Muscle layer of duodenum (tissue), 2 donors: Measurements from ENCODE around the gene THBS4.

Experiments used
- H3K27ac ChIP-seq: one replicate; pipeline ENCODE4 v1.7.0; 2013; ENCODE audit warnings: mild to moderate bottlenecking, low read length
- H3K27me3 ChIP-seq: one replicate; pipeline ENCODE4 v1.7.0; 2013; ENCODE audit warnings: low read depth, mild to moderate bottlenecking, control low read depth, low read length
- H3K36me3 ChIP-seq, 2 donors: one replicate each; pipeline ENCODE4 v1.7.0; 2013; ENCODE audit warnings: low read length in 2 of 2, control low read depth in 1 of 2, mild to moderate bottlenecking in 1 of 2; ENCODE audit not compliant: insufficient read depth in 2 of 2, control insufficient read depth in 1 of 2
- H3K4me1 ChIP-seq, 2 donors: one replicate each; pipeline ENCODE4 v1.7.0; 2013; ENCODE audit warnings: low read length in 2 of 2, mild to moderate bottlenecking in 2 of 2, control low read depth in 1 of 2, moderate library complexity in 1 of 2; ENCODE audit not compliant: insufficient read depth in 2 of 2, control insufficient read depth in 1 of 2
- H3K4me3 ChIP-seq, 2 donors: one replicate each; pipeline ENCODE4 v1.7.0; 2013; ENCODE audit warnings: low read length in 2 of 2, low read depth in 1 of 2, mild to moderate bottlenecking in 1 of 2
- H3K9me3 ChIP-seq, 2 donors: one replicate each; pipeline ENCODE4 v1.7.0; 2013; ENCODE audit warnings: low read length in 2 of 2, control low read depth in 1 of 2, mild to moderate bottlenecking in 1 of 2; ENCODE audit not compliant: control insufficient read depth in 1 of 2
- donor health status: healthy.

THBS4 gene

DNA sequence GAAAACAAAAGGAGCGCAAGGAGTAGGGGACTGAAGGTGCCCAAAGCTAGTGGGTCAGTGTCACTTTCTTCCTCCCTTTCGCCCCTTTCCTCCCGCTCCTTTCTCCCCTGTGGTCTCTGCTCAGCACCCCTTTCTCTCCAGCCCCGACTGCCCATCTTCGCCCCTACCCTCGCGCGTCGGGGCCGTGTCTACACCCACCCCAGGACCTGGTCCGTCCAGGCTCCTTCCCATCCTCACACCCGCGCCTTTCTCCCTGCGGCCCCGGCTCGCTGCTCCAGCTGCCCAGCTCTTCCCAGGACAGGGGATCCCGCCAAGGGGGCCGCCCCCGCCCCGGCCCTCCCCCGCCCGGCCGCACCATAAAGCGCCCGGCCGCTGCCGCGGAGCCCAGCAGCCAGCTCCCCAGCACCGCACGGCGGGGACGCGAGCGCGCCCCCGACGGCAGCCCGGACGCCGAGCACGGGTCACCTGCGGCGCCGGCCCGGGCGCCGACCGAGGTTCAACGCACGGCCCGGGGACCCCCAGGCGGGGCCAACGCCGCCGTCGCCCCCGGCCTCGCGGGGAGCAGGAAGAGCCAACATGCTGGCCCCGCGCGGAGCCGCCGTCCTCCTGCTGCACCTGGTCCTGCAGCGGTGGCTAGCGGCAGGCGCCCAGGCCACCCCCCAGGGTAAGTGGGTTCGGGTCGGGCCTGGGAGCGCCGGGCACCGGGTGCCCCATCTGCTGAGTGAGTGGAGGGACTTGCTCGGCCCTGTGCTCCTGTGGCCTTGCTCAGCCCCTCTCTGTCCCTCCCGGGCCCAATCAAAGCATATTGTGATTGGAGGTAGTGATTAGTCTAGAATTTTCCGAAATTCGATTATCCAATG lies at the start of gene THBS4:
Gene THBS4, plus strand, starts transcription at position 387 of the 860 bp plus-strand sequence. Its CDS starts 190 bp downstream, at position 577.
- Histone ChIP-seq H3K4me3 (peak within 1 kb of the TSS; percentile 37 to 51), H3K9me3 (no peaks in the 10 kb centered on the region), H3K36me3 (no peaks in the 10 kb centered on the region), H3K4me1 (no peaks in the 10 kb centered on the region), H3K27ac (no peak within 1 kb of the TSS), H3K27me3 (peaks cover 35% of the 10 kb centered on the region)

DNA sequence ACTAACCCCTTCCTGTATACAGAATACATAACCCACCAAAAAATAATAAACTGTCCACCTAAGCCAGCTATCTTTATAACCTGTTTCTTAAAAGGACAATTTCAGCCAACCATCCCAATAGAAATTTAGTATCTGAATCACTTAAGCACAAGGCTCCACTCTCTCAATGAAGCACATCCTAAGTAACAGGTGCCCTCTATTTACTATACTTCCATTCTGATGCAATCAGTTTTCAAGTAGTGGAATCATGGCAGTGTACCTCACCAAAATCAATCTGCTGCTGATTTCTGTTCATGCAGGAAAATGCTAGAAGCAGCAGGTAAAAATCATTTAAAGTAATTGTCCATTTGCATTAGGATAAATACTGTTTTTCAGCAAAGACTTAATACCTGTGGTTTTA lies 48.9 kb upstream of the THBS4 start:
- Histone ChIP-seq H3K36me3 (peaks cover 37 to 40% of the 10 kb centered on the region in 2 donors), H3K4me3 (no peak overlapping the region), H3K27me3 (no peaks in the 10 kb centered on the region), H3K4me1 (peaks cover 0 to 12% of the 10 kb centered on the region in 2 donors), H3K9me3 (no peaks in the 10 kb centered on the region), H3K27ac (no peak overlapping the region)

DNA sequence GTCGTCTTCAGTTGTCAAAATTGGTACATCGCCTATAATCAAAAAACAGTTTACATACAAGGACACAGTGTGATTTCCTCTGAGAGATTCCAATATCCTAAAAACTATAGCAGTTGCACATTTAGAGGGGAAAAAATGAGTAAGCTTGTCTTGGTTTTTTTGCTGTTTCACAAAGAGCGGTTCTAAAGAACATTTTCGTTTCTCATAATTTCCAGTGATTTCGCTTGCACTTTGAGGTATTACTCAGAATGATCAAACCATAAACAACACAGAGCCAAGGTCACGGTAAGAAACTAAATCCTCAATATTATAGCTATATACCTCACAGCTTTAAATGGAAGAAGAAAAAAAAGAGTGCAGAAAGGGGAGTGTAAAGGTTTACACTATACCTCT lies 44.9 kb upstream of the THBS4 start:
- no peak overlapping the region for H3K27ac ChIP-seq

DNA sequence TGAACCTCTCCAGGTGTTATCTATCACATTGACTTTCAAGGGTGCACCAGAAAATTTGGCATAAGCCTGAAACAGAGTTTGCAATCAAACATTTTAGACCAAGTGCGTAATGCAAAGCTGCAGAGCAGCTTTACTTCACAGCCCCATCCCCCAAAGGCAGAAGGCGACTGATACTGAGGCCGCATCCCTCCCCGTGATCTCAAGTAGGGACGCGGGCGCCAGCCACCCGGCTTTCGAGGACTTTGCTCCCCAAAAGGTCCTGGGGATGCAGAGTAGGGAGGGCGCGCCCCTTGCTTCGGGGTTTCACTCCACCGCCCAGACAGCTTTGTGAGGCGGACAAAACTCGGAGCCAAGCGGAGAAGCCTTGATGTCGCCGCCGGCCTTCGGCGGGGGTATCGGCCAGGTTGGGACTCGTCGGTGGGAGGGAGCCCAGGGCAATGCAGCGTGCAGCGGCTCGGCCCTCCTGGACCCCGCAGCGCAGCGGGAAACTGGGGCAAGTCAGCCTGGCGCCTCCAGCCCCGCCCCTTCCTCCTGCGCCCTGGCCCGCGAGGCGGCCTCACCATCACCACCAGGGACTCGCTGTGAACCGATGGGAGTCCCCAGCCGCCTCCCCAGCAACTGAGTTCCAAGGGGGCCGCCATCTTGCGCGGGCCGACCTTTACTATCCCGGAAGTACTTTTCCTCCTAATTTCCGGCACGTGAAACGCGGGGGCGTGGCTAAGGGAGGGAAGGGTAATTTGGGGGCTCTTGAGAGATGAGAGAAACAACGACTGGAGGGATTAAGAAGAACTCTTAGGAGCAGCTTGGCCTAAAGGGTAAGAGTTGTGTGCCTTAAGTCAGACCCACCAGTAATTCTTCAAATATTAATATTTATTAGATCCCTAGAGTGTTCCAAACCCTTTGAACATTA lies 44.3 kb upstream of the THBS4 start, which contains the start of gene MTX3:
Gene MTX3, minus strand, starts transcription at position 665 of the 910 bp plus-strand sequence. Its CDS starts 24 bp downstream, at position 641.
- H3K27ac ChIP-seq = peak within 1 kb of the TSS; percentile 53
- no peaks in the 10 kb centered on the region for H3K9me3 ChIP-seq
- H3K4me3 ChIP-seq = peak within 1 kb of the TSS; percentile 74 to 99
- H3K36me3 ChIP-seq = peaks cover 6 to 8% of the 10 kb centered on the region in 2 donors
- peaks cover 0 to 19% of the 10 kb centered on the region in 2 donors for H3K4me1 ChIP-seq
- H3K27me3 ChIP-seq = no peaks in the 10 kb centered on the region

More for the DNA sequence above, 44.9 kb upstream of the THBS4 start:
- peak overlapping the region; percentile 74 to 99 for H3K4me3 ChIP-seq
- H3K27me3 ChIP-seq = no peaks in the 10 kb centered on the region
- H3K9me3 ChIP-seq = no peaks in the 10 kb centered on the region
- peaks cover 0 to 19% of the 10 kb centered on the region in 2 donors for H3K4me1 ChIP-seq
- peaks cover 10 to 11% of the 10 kb centered on the region in 2 donors for H3K36me3 ChIP-seq

DNA sequence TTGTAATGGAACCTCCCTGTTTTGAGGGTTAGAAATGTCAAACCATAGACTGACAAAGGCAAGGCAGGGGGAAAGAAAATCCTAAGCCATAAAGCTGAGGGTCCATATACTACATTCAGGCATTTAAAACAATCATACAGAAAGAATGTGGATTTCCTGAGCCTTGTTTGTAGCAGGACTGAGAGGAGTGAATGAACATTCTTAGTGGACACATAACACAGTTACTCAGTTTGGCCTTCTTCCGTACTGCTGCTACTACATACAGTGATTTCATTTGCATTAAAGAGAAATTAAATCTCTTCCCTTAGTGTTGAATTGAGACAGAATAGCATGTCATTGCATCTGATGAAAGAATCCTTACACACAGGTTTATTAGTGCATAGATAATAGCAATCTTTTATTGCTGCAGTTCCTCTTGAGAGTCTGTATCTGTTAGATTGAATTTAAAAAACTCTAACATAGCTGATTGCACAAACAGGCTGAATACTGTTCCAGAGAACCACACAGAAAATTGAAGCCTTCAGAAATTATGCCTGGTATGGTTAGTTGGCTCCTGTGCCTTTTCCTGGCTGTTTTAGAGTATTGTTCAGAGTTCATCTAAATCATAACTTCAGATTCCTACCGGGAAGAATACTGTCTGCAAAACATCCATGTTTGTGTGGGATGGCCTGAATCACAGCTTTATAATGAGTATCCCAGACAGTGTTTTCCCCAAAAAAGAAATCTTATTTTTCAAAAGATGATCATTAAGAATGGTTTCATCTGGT lies 42.1 kb upstream of the THBS4 start:
- Histone ChIP-seq H3K4me3 (no peak overlapping the region), H3K36me3 (peaks cover 0 to 3% of the 10 kb centered on the region in 2 donors), H3K27ac (no peak overlapping the region), H3K27me3 (no peaks in the 10 kb centered on the region), H3K4me1 (peaks cover 0 to 19% of the 10 kb centered on the region in 2 donors), H3K9me3 (no peaks in the 10 kb centered on the region)

DNA sequence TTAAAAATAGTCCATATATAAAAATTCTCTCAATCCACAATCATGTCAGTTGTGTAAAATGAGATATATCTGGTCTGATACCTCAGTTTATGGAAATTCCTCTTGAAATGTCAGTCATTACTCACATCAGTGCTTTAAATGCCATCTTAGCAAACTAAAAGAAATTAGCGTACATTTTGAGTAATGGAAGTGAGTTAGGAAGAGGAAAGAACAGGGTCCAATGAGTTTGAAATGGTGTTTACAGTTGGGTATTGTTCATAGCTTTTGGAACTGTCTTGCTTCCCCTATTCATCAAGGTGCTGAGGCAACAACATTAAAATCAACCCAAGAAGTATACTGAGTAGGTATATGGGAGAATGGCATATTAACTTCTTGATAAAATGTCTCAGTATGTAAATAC lies 35.4 kb upstream of the THBS4 start:
- peaks cover 0 to 7% of the 10 kb centered on the region in 2 donors for H3K36me3 ChIP-seq
- H3K9me3 ChIP-seq = no peaks in the 10 kb centered on the region
- no peak overlapping the region for H3K4me3 ChIP-seq
- H3K27me3 ChIP-seq = no peaks in the 10 kb centered on the region
- no peaks in the 10 kb centered on the region for H3K4me1 ChIP-seq
- H3K27ac ChIP-seq = no peak overlapping the region

DNA sequence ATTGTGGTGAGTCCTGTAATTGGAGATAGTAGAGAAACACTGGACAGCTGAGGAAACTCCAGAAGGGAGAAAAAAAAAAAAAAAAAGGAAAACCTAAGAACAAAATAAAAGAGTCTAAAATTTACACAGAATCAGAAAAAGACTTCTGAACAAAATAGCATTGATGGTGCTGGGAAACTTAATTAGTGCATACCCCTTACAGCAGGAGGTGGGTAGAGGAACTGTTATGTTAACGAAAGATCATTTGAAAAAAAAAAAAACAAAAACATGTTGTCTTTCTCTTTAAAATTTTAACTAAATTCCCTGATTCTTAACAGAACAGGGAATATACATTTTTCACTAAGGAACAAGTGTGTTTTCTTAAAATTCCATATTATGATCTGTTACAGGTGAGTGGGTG lies 32.5 kb upstream of the THBS4 start:
- Histone ChIP-seq H3K27ac (no peak overlapping the region), H3K36me3 (peaks cover 0 to 7% of the 10 kb centered on the region in 2 donors), H3K4me1 (no peaks in the 10 kb centered on the region), H3K27me3 (no peaks in the 10 kb centered on the region), H3K4me3 (no peak overlapping the region), H3K9me3 (no peaks in the 10 kb centered on the region)

DNA sequence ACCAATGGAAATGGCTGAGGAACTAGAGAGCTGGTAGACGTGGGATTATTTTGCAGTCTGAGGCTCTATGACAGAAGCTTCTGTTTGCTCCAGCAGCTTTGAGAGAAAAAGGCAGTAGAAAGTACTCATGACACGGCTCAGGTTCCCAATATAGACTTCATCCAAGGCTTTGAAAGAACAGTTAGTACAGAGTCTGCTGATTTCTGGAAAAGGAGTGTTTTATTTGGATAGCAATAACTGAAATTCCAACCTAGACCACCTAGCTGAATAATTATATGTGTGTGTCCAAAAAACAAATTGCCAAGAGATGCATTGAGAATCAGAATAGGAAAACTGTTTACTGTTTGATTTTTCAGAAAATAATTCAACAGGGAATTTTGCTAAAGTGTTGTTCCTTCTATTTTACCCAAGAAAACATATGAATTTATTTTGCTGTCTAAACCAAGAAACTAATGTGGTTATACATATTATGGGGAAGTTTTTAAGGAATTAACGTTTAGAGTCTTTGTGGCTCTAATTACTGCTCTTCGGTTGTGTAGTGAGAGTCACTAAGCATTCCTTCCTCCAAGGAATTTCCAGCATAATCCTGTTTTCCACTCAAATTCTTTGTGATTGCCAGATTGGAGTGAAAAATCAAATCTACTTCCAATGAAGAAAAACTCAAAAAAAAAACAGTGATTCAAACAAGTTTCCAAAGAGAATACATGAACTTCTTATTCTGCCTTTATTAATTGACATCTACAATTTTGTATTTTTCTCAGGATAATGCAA lies 26.0 kb upstream of the THBS4 start:
- Histone ChIP-seq H3K27ac (no peak overlapping the region), H3K4me1 (no peaks in the 10 kb centered on the region), H3K36me3 (no peaks in the 10 kb centered on the region), H3K9me3 (no peaks in the 10 kb centered on the region), H3K27me3 (no peaks in the 10 kb centered on the region), H3K4me3 (no peak overlapping the region)

DNA sequence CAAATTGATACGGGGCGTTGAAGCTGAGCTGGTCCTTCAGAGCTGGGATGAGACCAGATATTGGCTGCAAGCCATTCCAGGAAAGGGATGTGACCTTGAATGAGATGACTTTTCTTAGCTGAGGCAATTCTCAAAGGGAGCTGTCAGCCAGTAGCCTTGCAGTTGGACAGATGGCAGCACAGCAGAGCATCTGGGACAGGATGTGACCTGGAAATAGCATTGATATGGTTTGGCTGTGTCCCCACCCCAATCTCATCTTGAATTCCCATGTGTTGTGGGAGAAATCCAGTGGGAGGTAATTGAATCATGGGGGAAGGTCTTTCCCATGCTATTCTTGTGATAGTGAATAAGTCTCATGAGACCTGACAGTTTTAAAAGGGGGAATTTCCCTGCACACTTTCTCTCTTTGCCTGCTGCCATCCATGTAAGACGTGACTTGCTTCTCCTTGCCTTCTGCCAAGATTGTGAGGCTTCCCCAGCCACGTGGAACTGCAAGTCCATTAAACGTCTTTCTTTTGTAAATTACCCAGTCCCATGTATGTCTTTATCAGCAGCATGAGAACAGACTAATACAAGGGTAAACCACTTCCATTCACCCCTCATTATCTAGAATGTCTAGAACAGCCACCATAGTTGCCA lies 24.3 kb upstream of the THBS4 start:
- no peaks in the 10 kb centered on the region for H3K9me3 ChIP-seq
- H3K36me3 ChIP-seq = no peaks in the 10 kb centered on the region
- no peaks in the 10 kb centered on the region for H3K4me1 ChIP-seq
- no peaks in the 10 kb centered on the region for H3K27me3 ChIP-seq
- no peak overlapping the region for H3K27ac ChIP-seq
- no peak overlapping the region for H3K4me3 ChIP-seq

DNA sequence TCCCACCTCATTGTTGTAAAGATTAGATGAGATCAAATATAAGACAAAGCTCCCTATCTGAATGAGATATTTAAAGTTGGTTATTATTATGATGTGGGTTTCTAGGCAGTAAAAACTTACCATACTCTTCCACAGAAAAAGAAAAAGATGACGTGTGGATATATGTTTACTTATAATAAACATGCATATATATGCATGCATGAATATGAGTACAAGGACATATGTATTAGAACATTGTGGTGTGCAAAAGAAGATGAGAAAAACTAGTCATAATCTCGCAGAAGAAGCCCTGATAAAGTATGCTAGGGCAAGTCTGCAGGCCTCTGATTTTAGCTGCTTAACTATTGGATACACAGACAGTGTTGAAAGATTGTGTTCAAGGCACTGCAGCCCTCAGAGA lies 10.1 kb upstream of the THBS4 start:
- Histone ChIP-seq H3K36me3 (no peaks in the 10 kb centered on the region), H3K27me3 (no peaks in the 10 kb centered on the region), H3K9me3 (no peaks in the 10 kb centered on the region), H3K4me1 (no peaks in the 10 kb centered on the region), H3K27ac (no peak overlapping the region), H3K4me3 (no peak overlapping the region)
